BLaER1 treated with 17β-estradiol and CSF1 and Interleukin-3, amounts not matched to agents 10 nM and 100 nM (cell line): ENCODE data around the gene GALNT9.

ENCODE experiments used
- H3K27ac ChIP-seq, 11 experiments: shearing (Covaris generic); formaldehyde crosslinking; 2 replicates each; pipeline ENCODE4 v1.8.1; 2022
- H3K27me3 ChIP-seq, 11 experiments: shearing (Covaris generic); formaldehyde crosslinking; 2 replicates each; pipeline ENCODE4 v1.8.1; 2022
- H3K36me3 ChIP-seq, 11 experiments: shearing (Covaris generic); formaldehyde crosslinking; 2 replicates each; pipeline ENCODE4 v1.8.1; 2022
- H3K4me1 ChIP-seq, 10 experiments: shearing (Covaris generic); formaldehyde crosslinking; 2 replicates each; pipeline ENCODE4 v1.8.1; 2022
- H3K4me2 ChIP-seq, 11 experiments: shearing (Covaris generic); formaldehyde crosslinking; 2 replicates each; pipeline ENCODE4 v1.8.1; 2022
- H3K4me3 ChIP-seq, 10 experiments: shearing (Covaris generic); formaldehyde crosslinking; 2 replicates each; pipeline ENCODE4 v1.8.1; 2022
- H3K9ac ChIP-seq, 11 experiments: shearing (Covaris generic); formaldehyde crosslinking; 2 replicates each; pipeline ENCODE4 v1.8.1; 2022
- H3K9me3 ChIP-seq, 11 experiments: shearing (Covaris generic); formaldehyde crosslinking; replicated peaks in 1 of 11; 2 replicates each; pipeline ENCODE4 v1.8.1; 2022
- H4K20me1 ChIP-seq, 11 experiments: shearing (Covaris generic); formaldehyde crosslinking; 2 replicates each; pipeline ENCODE4 v1.8.1; 2022
- Cebpa-rat ChIP-seq, 11 experiments: shearing (Covaris generic); IDR thresholded peaks; 2 replicates each; pipeline ENCODE4 v1.8.1; 2022

GALNT9 gene

DNA sequence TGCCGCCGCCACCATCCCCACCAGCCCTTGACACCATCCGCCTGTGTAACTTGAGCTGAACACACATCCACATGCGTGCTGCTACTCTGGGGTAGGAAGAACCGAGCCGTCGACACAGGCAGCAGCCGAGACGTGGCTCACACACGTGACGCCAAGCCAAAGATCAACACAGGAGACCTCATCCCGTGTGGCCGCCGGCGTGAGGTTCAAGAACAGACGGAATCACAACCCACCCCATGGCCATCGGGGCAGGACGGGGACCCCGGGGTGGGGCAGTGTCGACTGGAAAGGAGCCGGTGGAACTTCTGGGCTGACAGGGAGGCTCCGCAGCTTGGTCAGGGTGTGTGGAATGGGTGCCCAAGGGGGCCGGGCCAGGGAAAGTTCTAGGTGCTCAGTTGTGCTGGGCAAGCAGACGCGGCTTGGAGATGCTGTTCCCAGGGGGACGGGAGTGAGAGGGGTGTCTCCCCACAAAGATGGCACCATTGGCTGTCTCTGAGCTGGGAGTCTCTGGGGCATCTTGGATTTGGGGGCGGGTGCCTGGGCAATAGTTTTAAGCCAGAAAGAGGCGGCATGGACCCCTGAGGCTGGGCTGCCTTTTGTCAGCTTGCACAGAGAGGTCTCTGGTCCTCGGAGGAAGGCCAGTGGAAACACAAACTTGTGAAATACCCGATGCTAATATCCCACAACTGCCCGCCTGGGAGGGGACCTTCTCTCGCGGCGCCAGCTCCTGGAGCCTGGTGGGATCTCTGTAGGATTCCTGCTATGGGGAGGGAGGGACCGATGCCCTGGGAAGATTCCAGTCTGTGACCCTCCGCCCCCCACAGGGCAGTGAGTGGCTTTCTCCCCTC, 41.8 kb downstream of the GALNT9 start:
- no peak for TF ChIP-seq Cebpa-rat (IDR thresholded peaks at IDR 0.05)
- no peaks in the 10 kb centered on the region for H3K36me3 ChIP-seq
- H4K20me1 ChIP-seq = peaks cover 0 to 15% (median 0%) of the 10 kb centered on the region in 11 experiments; a peak in 2 of 22 replicates
- no peak overlapping the region for H3K27ac ChIP-seq
- peaks cover 0 to 20% (median 11%) of the 10 kb centered on the region in 11 experiments; a peak in 14 of 22 replicates for H3K9me3 ChIP-seq
- H3K4me2 ChIP-seq = 0 out of 22 replicates have a peak overlapping the region, but pooled peaks of 2 of the 11 experiments have one; percentile 15 to 50
- H3K27me3 ChIP-seq = peaks cover 30 to 40% (median 35%) of the 10 kb centered on the region in 11 experiments
- no peak overlapping the region for H3K9ac ChIP-seq
- no peak overlapping the region for H3K4me3 ChIP-seq
- peaks cover 16 to 58% (median 47%) of the 10 kb centered on the region in 10 experiments for H3K4me1 ChIP-seq

DNA sequence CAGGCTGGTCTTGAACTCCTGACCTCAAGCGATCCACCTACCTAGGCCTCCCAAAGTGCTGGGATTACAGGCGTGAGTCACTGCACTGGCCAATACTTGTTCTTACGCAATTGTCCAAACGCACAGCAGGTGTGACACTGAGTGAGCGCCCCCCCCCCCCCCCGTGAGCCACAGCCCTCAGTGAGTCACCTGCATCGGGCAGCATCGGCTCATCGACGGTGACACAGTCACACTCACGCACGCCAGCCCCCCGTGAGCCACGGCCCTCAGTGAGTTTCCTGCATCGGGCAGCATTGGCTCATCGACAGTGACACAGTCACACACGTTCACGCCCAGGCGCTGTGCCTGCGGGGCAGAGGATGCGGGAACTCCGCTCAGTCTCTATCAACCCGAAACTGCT, 42.5 kb downstream of the GALNT9 start:
- Histone ChIP-seq H3K27me3 (peaks cover 30 to 40% (median 35%) of the 10 kb centered on the region in 11 experiments), H3K4me1 (peaks cover 20 to 64% (median 54%) of the 10 kb centered on the region in 10 experiments), H3K4me3 (no peak overlapping the region), H3K4me2 (peak overlapping the region in 9 of 11 experiments; percentile 8 to 98 (median 50); a peak in 8 of 22 replicates), H3K27ac (no peak overlapping the region), H3K9ac (no peak overlapping the region), H4K20me1 (peaks cover 0 to 15% (median 0%) of the 10 kb centered on the region in 11 experiments; a peak in 2 of 22 replicates), H3K9me3 (peaks cover 0 to 14% (median 9%) of the 10 kb centered on the region in 11 experiments; a peak in 14 of 22 replicates), H3K36me3 (no peaks in the 10 kb centered on the region)
- peak in 1 of 11 experiments; percentile 22; a peak in 1 of 22 replicates for TF ChIP-seq Cebpa-rat (IDR thresholded peaks at IDR 0.05)

DNA sequence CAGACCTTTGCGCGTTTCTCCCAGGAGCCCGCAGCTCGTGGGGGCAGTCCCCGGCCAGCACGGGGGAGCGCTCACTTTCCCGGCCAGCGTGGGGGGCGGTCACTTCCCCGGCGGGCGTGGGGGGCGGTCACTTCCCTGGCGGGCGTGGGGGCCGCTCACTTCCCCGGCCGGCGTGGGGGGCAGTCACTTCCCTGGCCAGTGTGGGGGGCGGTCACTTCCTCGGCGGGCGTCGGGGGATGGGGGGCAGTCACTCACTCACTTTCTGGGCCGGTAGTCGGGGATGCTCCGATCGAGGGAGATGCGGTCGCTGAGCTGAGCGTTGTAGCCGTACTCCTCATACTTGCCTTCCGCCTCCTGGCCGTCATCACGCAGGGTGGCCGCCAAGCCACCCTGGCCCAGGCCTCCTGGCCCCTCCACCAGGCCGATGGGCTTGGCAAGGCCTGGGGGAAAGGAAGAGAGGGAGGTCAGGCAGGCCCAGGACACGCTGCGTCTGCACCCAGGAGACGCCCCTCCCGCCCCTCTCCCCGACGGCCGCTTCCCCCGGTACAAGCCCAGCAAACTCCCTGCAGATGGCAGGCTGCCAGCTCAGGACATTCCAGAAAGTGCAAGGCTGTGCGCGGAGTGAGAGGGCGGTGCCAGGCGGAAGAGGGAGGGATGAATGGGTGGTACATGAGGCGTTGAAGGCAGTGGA, 43.3 kb downstream of the GALNT9 start:
- peak overlapping the region in 9 of 11 experiments; percentile 15 to 98 (median 81); a peak in 13 of 22 replicates for H3K4me2 ChIP-seq
- H3K4me1 ChIP-seq = peaks cover 20 to 64% (median 58%) of the 10 kb centered on the region in 10 experiments

GRCh38 chr12:132284827-132285741, 44.3 kb downstream of the GALNT9 start:
- Histone ChIP-seq H3K27me3 (peaks cover 30 to 40% (median 36%) of the 10 kb centered on the region in 11 experiments), H3K9me3 (peaks cover 0 to 2% (median under 1%) of the 10 kb centered on the region in 11 experiments; a peak in 9 of 22 replicates), H3K4me1 (peaks cover 20 to 74% (median 67%) of the 10 kb centered on the region in 10 experiments), H3K4me2 (peak overlapping the region in 9 of 11 experiments; percentile 7 to 98 (median 89); a peak in 14 of 22 replicates), H3K4me3 (no peak overlapping the region), H3K36me3 (no peaks in the 10 kb centered on the region), H3K9ac (no peak overlapping the region), H3K27ac (no peak overlapping the region), H4K20me1 (peaks cover 0 to 15% (median 0%) of the 10 kb centered on the region in 11 experiments; a peak in 2 of 22 replicates)
- no peak for TF ChIP-seq Cebpa-rat (IDR thresholded peaks at IDR 0.05)

More for the DNA sequence above, 43.3 kb downstream of the GALNT9 start:
- Histone ChIP-seq H3K9ac (no peak overlapping the region), H3K36me3 (no peaks in the 10 kb centered on the region), H3K27ac (no peak overlapping the region), H3K9me3 (peaks cover 0 to 6% (median 4%) of the 10 kb centered on the region in 11 experiments; a peak in 9 of 22 replicates), H4K20me1 (peaks cover 0 to 15% (median 0%) of the 10 kb centered on the region in 11 experiments; a peak in 2 of 22 replicates), H3K27me3 (peaks cover 30 to 40% (median 35%) of the 10 kb centered on the region in 11 experiments), H3K4me3 (no peak overlapping the region)
- no peak for TF ChIP-seq Cebpa-rat (IDR thresholded peaks at IDR 0.05)

DNA sequence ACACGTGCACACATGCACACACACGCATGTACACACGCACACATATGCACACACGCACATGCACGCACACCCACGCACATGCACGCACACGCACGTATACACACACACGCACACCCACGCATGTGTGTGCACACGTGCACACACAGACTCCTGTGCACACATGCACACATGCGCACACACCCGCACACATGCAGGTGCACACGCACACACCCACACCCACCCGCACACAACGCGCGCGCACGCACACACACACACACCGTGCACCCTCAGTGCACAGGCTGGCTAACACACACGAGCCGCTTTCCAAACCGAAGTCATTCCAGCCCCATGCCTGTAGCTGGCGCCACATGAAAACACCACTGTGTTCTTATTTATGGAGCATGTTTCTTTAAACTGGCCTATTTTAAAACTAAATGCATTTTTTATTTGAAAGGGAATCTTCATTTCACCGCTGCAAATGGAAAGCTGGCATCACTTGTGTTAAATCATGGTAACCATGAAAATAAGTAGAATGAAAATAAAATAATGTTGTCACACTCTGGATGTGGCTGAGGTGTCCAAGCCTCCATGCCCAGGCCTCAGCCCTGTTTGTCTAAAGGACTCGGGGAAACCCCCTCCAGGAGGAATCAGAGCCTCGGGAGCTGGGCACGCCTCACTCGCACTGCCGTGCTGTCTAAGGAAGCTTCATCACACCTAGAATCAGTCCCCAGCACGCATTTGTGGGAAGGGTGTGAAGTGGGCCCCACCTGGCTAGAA, 45.1 kb downstream of the GALNT9 start:
- Histone ChIP-seq H3K27me3 (peaks cover 30 to 40% (median 36%) of the 10 kb centered on the region in 11 experiments), H3K9ac (peak overlapping the region in 1 of 11 experiments; percentile 47; a peak in 2 of 22 replicates), H3K27ac (no peak overlapping the region), H3K4me1 (peaks cover 20 to 72% (median 61%) of the 10 kb centered on the region in 10 experiments), H3K36me3 (no peaks in the 10 kb centered on the region), H4K20me1 (peaks cover 0 to 15% (median 0%) of the 10 kb centered on the region in 11 experiments; a peak in 2 of 22 replicates), H3K4me3 (no peak overlapping the region), H3K9me3 (no peaks in the 10 kb centered on the region), H3K4me2 (peak overlapping the region in 10 of 11 experiments; percentile 69 to 98 (median 90); a peak in 20 of 22 replicates)
- no peak for TF ChIP-seq Cebpa-rat (IDR thresholded peaks at IDR 0.05)

- no peak for TF ChIP-seq Cebpa-rat (IDR thresholded peaks at IDR 0.05)
- peaks cover 0 to 15% (median 0%) of the 10 kb centered on the region in 11 experiments; a peak in 2 of 22 replicates for H4K20me1 ChIP-seq
- peaks cover 30 to 40% (median 36%) of the 10 kb centered on the region in 11 experiments for H3K27me3 ChIP-seq
- peak overlapping the region; percentile 69 to 98 (median 89) for H3K4me2 ChIP-seq
- no peaks in the 10 kb centered on the region for H3K36me3 ChIP-seq
- peak overlapping the region in 10 of 11 experiments; percentile 1 to 68 (median 44); a peak in 14 of 22 replicates for H3K9ac ChIP-seq
- peak overlapping the region in 5 of 10 experiments; percentile 11 to 45 (median 30); a peak in 9 of 20 replicates for H3K4me3 ChIP-seq
- H3K4me1 ChIP-seq = peaks cover 20 to 79% (median 63%) of the 10 kb centered on the region in 10 experiments
- peak overlapping the region in 9 of 11 experiments; percentile 16 to 67 (median 34); a peak in 14 of 22 replicates for H3K27ac ChIP-seq
- no peaks in the 10 kb centered on the region for H3K9me3 ChIP-seq
These were observed 46.2 kb downstream of the GALNT9 start for GRCh38 chr12:132282950-132283771.
